Liver (tissue), 9 donors: ENCODE data around the gene NANOG. TPM values are rescaled to one million over a fixed set of nuclear protein-coding genes. Genes with fewer than 3 reads are reported as not detected.
"Not testable (repeated sequence)": the region's sequence is repeated elsewhere in the genome, so short reads cannot be mapped to it uniquely, and the experiment has no call there.

ENCODE experiments used
- DNase-seq: peaks from one replicate; pipeline ENCODE4 v3.0.0-alpha.2; 2017; ENCODE audit warnings: low spot score
- H3K27ac ChIP-seq, 2 donors: one replicate each; pipeline ENCODE4 v1.7.0; 2013; ENCODE audit warnings: inconsistent platforms in 2 of 2, low read length in 2 of 2, control low read depth in 1 of 2, low read depth in 1 of 2, mild to moderate bottlenecking in 1 of 2
- H3K27me3 ChIP-seq, 4 donors: one replicate each; pipeline versions ENCODE4 v1.6.1 to v1.7.0; 2013; ENCODE audit warnings: low read length in 3 of 4, inconsistent platforms in 1 of 4, mild to moderate bottlenecking in 1 of 4, moderate library complexity in 1 of 4; ENCODE audit not compliant: control insufficient read depth in 4 of 4, insufficient read depth in 4 of 4
- H3K36me3 ChIP-seq, 4 donors: one replicate each; pipeline versions ENCODE4 v1.6.1 to v1.7.0; 2013; ENCODE audit warnings: low read length in 3 of 4, mild to moderate bottlenecking in 3 of 4, low read depth in 1 of 4, moderate library complexity in 1 of 4; ENCODE audit not compliant: control insufficient read depth in 4 of 4, insufficient read depth in 3 of 4
- H3K4me1 ChIP-seq, 4 donors: one replicate each; pipeline versions ENCODE4 v1.6.1 to v1.7.0; 2013; ENCODE audit warnings: low read length in 3 of 4, mild to moderate bottlenecking in 3 of 4, moderate library complexity in 1 of 4; ENCODE audit not compliant: control insufficient read depth in 4 of 4, insufficient read depth in 4 of 4
- H3K4me3 ChIP-seq, 3 donors: one replicate each; pipeline versions ENCODE4 v1.6.1 to v1.7.0; 2013; ENCODE audit warnings: low read length in 3 of 3, control low read depth in 1 of 3, low read depth in 1 of 3, mild to moderate bottlenecking in 1 of 3
- H3K9ac ChIP-seq, 2 donors: one replicate each; pipeline ENCODE4 v1.7.0; 2013; ENCODE audit warnings: low read length in 2 of 2, mild to moderate bottlenecking in 2 of 2, moderate library complexity in 2 of 2, control low read depth in 1 of 2, low read depth in 1 of 2
- H3K9me3 ChIP-seq, 4 donors: one replicate each; pipeline versions ENCODE4 v1.6.1 to v1.7.0; 2013; ENCODE audit warnings: low read length in 3 of 4; ENCODE audit not compliant: control insufficient read depth in 4 of 4
- ATF3 ChIP-seq: IDR thresholded peaks from 2 replicates; pipeline ENCODE4 v1.6.1; 2016; ENCODE audit warnings: antibody characterized with exemption
- FOXA1 ChIP-seq: IDR thresholded peaks from 2 replicates; pipeline ENCODE4 v1.6.1; 2016; ENCODE audit warnings: antibody characterized with exemption
- GABPA ChIP-seq, 2 donors: IDR thresholded peaks in 1 of 2; conservative IDR thresholded peaks in 1 of 2; 2 replicates each; pipeline ENCODE4 v1.6.1; 2016; ENCODE audit warnings: antibody characterized with exemption in 2 of 2, mild to moderate bottlenecking in 1 of 2, moderate library complexity in 1 of 2
- HNF4A ChIP-seq, 2 donors: conservative IDR thresholded peaks; 2 replicates each; pipeline ENCODE4 v1.6.1; 2016; ENCODE audit warnings: antibody characterized with exemption in 2 of 2, mild to moderate bottlenecking in 2 of 2
- HNF4G ChIP-seq: IDR thresholded peaks from 2 replicates; pipeline ENCODE4 v1.6.1; 2016; ENCODE audit warnings: antibody characterized with exemption
- NR2F2 ChIP-seq: IDR thresholded peaks from 2 replicates; pipeline ENCODE4 v1.6.1; 2016; ENCODE audit warnings: antibody characterized with exemption
- RAD21 ChIP-seq, 2 donors: IDR thresholded peaks; 2 replicates each; pipeline ENCODE4 v1.6.1; 2016; ENCODE audit warnings: antibody characterized with exemption in 2 of 2, mild to moderate bottlenecking in 2 of 2
- RXRA ChIP-seq, 2 donors: IDR thresholded peaks; 2 replicates each; pipeline ENCODE4 v1.6.1; 2017 to 2018; ENCODE audit warnings: antibody characterized with exemption in 2 of 2, mild to moderate bottlenecking in 1 of 2
- SP1 ChIP-seq: IDR thresholded peaks from 2 replicates; pipeline ENCODE4 v1.6.1; 2018; ENCODE audit warnings: antibody characterized with exemption, mild to moderate bottlenecking
- YY1 ChIP-seq: IDR thresholded peaks from 2 replicates; pipeline ENCODE4 v1.6.1; 2016; ENCODE audit warnings: antibody characterized with exemption, mild to moderate bottlenecking
- WGBS: extraction: QIAGEN DNeasy Blood & Tissue Kit; methylation state at CpG from one replicate; pipeline ENCODE4 v1.1.7; 2013; 5-methylcytosine and 5-hydroxymethylcytosine counted together
- polyA plus RNA-seq, 2 donors: library from polyadenylated mRNA; stranded (reverse) in 1 of 2; unstranded in 1 of 2; fragments of 200-250 nt in 1 of 2; fragments of >200 nt in 1 of 2; fragmentation: Nextera tagmentation in 1 of 2; extraction: Ambion mirVana in 1 of 2; gene quantifications; one replicate each; pipeline versions ENCODE4 v1.2.1 to v1.2.3, GENCODE V29; 2013 to 2015
- total RNA-seq, 2 donors: library from RNA; depleted of rRNA; stranded (reverse); fragments of >200 nt; gene quantifications; one replicate each; pipeline ENCODE4 v1.2.3, GENCODE V29; 2014
- TF ChIP-seq, protein P1 (sequence below): IDR thresholded peaks from 2 replicates; pipeline ENCODE4 v1.6.1; 2016; ENCODE audit warnings: antibody characterized with exemption
- donor health status: healthy.
- donor health status: healthy.
- donor health status: healthy.
- donor health status: healthy.
- donor health status: healthy.

NANOG gene
- total RNA-seq: under 1 TPM in 1 of 2 donors, not detected in 1; 0.17 TPM
- polyA plus RNA-seq: under 1 TPM in 1 of 2 donors, not detected in 1; 0.11 TPM

GRCh38 chr12:7788884-7789528, at the start of gene NANOG:
Gene NANOG (plus strand): TSS chr12:7789402. CDS start chr12:7789615, 213 bp downstream.
- not testable (repeated sequence) for H3K36me3 ChIP-seq, H3K27me3 ChIP-seq, DNase-seq, H3K27ac ChIP-seq, H3K4me1 ChIP-seq, H3K4me3 ChIP-seq, H3K9me3 ChIP-seq, H3K9ac ChIP-seq
- WGBS: 70% methylated on average over 13 of the region's 13 CpGs

DNA sequence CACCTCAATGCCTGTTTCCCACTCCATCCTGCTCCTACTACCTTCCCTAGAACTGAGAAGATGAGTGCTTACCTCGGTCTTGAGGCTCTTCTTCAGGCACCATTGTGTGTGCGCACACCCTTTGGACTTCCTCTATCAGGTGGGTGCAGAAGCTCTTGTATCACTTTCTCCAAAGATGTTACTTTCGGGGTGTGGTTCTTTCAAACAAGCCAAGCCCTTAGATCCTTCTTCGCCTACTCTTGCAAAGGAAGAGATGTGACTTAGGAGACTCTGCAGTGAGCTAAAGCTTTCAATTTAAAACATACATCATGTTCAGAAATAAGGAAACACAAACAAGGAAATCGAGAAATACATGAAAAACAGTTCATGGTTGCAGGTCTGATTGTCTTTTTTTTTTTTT, 42.0 kb upstream of the NANOG start, which contains the start of gene CLEC4C:
TSS of gene CLEC4C (minus strand) at position 130 of the 400 bp plus-strand sequence. CDS start at position 103, 27 bp downstream.
- no peaks in the 10 kb centered on the region for H3K27me3 ChIP-seq
- DNase-seq: no peak
- 85% methylated on average over 5 of the region's 5 CpGs for WGBS
- no peak within 1 kb of the TSS for H3K9ac ChIP-seq
- no peaks in the 10 kb centered on the region for H3K36me3 ChIP-seq
- no peaks in the 10 kb centered on the region for H3K4me1 ChIP-seq
- TF ChIP-seq HNF4G: no peak
- TF ChIP-seq YY1: no peak
- TF ChIP-seq RXRA (IDR thresholded peaks at IDR 0.05): no peak
- no peak for TF ChIP-seq FOXA1
- no peak within 1 kb of the TSS for H3K4me3 ChIP-seq
- H3K9me3 ChIP-seq: peaks cover 0 to 5% (median 0%) of the 10 kb centered on the region in 4 donors
- no peak within 1 kb of the TSS for H3K27ac ChIP-seq

GRCh38 chr12:7748852-7749251, 40.4 kb upstream of the NANOG start:
- Histone ChIP-seq H3K36me3 (no peaks in the 10 kb centered on the region), H3K9me3 (peaks cover 0 to 5% (median 0%) of the 10 kb centered on the region in 4 donors), H3K4me1 (no peaks in the 10 kb centered on the region), H3K4me3 (no peak overlapping the region), H3K27me3 (no peaks in the 10 kb centered on the region), H3K9ac (no peak overlapping the region), H3K27ac (no peak overlapping the region)
- no peak for TF ChIP-seq HNF4A (conservative IDR thresholded peaks at IDR 0.05)
- no peak for TF ChIP-seq SP1
- TF ChIP-seq RXRA (IDR thresholded peaks at IDR 0.05): no peak
- TF ChIP-seq, protein P1, sequence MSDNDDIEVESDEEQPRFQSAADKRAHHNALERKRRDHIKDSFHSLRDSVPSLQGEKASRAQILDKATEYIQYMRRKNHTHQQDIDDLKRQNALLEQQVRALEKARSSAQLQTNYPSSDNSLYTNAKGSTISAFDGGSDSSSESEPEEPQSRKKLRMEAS: no peak
- no peak for TF ChIP-seq ATF3
- no peak for TF ChIP-seq YY1
- no peak for TF ChIP-seq RAD21 (IDR thresholded peaks at IDR 0.05)
- TF ChIP-seq GABPA (IDR thresholded peaks at IDR 0.05 in 1 of 2, conservative IDR thresholded peaks at IDR 0.05 in 1 of 2): no peak
- no peak for TF ChIP-seq FOXA1
- no peak for TF ChIP-seq HNF4G
- TF ChIP-seq NR2F2: no peak
- DNase-seq: no peak
- 53% methylated on average over 4 of the region's 4 CpGs for whole genome bisulfite sequencing

DNA sequence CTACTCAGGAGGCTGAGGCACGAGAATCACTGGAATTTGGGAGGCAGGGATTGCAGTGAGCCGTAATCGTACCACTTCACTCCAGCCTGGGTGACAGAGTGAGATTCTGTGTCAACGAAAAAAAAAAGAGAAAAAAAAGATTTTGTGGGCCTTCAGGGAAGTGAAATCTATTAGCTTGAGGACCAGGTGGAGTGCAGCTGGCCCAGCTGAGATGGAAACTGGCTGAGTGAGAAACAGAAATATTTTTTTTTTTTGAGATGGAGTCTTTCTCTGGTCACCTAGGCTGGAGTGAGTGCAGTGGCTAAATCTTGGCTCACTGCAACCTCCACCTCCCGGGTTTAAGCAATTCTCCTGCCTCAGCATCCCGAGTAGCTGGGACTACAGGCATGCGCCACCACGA, 39.8 kb upstream of the NANOG start:
- Histone ChIP-seq H3K9ac (no peak overlapping the region), H3K27ac (no peak overlapping the region), H3K4me1 (no peaks in the 10 kb centered on the region), H3K4me3 (no peak overlapping the region), H3K27me3 (no peaks in the 10 kb centered on the region), H3K9me3 (peaks cover 0 to 5% (median 0%) of the 10 kb centered on the region in 4 donors), H3K36me3 (no peaks in the 10 kb centered on the region)
- no peak for TF ChIP-seq HNF4A (conservative IDR thresholded peaks at IDR 0.05)
- no peak for DNase-seq
- WGBS: 84% methylated on average over 8 of the region's 8 CpGs
